Endothelial cell (in vitro differentiated cells): ENCODE data around the gene PNLIPRP3. TPM values are rescaled to one million over a fixed set of nuclear protein-coding genes. Genes with fewer than 3 reads are reported as not detected.

Source experiments
- DNase-seq: peaks from one replicate; pipeline ENCODE4 v3.0.0; 2021; ENCODE audit warnings: low spot score
- H3K27ac Mint-ChIP-seq: one replicate; pipeline ENCODE4 v1.8.0; 2021; ENCODE audit warnings: mixed read lengths, inconsistent platforms; ENCODE audit not compliant: unreplicated experiment
- H3K27me3 Mint-ChIP-seq: one replicate; pipeline ENCODE4 v1.8.0; 2021; ENCODE audit warnings: mild to moderate bottlenecking, moderate library complexity, mixed read lengths, inconsistent platforms; ENCODE audit not compliant: unreplicated experiment
- H3K36me3 Mint-ChIP-seq: one replicate; pipeline ENCODE4 v1.8.0; 2021; ENCODE audit warnings: mild to moderate bottlenecking, low read depth, mixed read lengths, inconsistent platforms; ENCODE audit not compliant: unreplicated experiment
- H3K4me1 Mint-ChIP-seq: one replicate; pipeline ENCODE4 v1.8.0; 2021; ENCODE audit warnings: mild to moderate bottlenecking, mixed read lengths, inconsistent platforms; ENCODE audit not compliant: unreplicated experiment
- H3K4me3 Mint-ChIP-seq: one replicate; pipeline ENCODE4 v1.8.0; 2021; ENCODE audit warnings: mild to moderate bottlenecking, mixed read lengths, inconsistent platforms; ENCODE audit not compliant: unreplicated experiment
- H3K9me3 Mint-ChIP-seq: one replicate; pipeline ENCODE4 v1.8.0; 2021; ENCODE audit warnings: mixed read lengths, inconsistent platforms; ENCODE audit not compliant: unreplicated experiment
- CTCF ChIP-seq: fragments of 200-600 bp; sonication (generic); IDR thresholded peaks from one replicate; pipeline ENCODE4 v1.5.0; 2021; ENCODE audit warnings: antibody characterized with exemption; ENCODE audit not compliant: unreplicated experiment
- total RNA-seq: library from RNA; stranded (reverse); fragmentation: NEBNext Ultra II Directional; extraction: Animal tissue kit (Norgen Biotek cat#: 25700); gene quantifications from one replicate; pipeline ENCODE4 v1.2.1, GENCODE V29; 2021; ENCODE audit not compliant: unreplicated experiment

The PNLIPRP3 gene
- total RNA-seq, 1 donor from 2014 or later: not detected

GRCh38 chr10:116410351-116410750 lies 17.3 kb upstream of the PNLIPRP3 start:
- Mint-ChIP-seq H3K4me1 (no peaks in the 10 kb centered on the region), H3K27ac (no peak overlapping the region), H3K36me3 (no peaks in the 10 kb centered on the region), H3K4me3 (no peak overlapping the region), H3K27me3 (no peaks in the 10 kb centered on the region), H3K9me3 (no peaks in the 10 kb centered on the region)
- no peak for DNase-seq
- TF ChIP-seq CTCF: no peak

GRCh38 chr10:116417821-116418220 lies 9.8 kb upstream of the PNLIPRP3 start:
- Mint-ChIP-seq H3K4me1 (no peaks in the 10 kb centered on the region), H3K4me3 (no peak overlapping the region), H3K9me3 (no peaks in the 10 kb centered on the region), H3K27ac (no peak overlapping the region), H3K36me3 (no peaks in the 10 kb centered on the region), H3K27me3 (no peaks in the 10 kb centered on the region)
- no peak for TF ChIP-seq CTCF
- DNase-seq: no peak

- no peaks in the 10 kb centered on the region for H3K27me3 Mint-ChIP-seq
- H3K27ac Mint-ChIP-seq: no peak overlapping the region
- no peak for DNase-seq
- no peaks in the 10 kb centered on the region for H3K4me1 Mint-ChIP-seq
- H3K36me3 Mint-ChIP-seq: no peaks in the 10 kb centered on the region
- H3K4me3 Mint-ChIP-seq: no peak overlapping the region
- TF ChIP-seq CTCF: no peak
- no peaks in the 10 kb centered on the region for H3K9me3 Mint-ChIP-seq
Observed at GRCh38 chr10:116418389-116418788, 9.3 kb upstream of the PNLIPRP3 start.

GRCh38 chr10:116421815-116422214 lies 5.8 kb upstream of the PNLIPRP3 start:
- H3K4me1 Mint-ChIP-seq: no peaks in the 10 kb centered on the region

More at GRCh38 chr10:116421815-116422214, 5.8 kb upstream of the PNLIPRP3 start:
- no peak for DNase-seq
- Mint-ChIP-seq H3K9me3 (no peaks in the 10 kb centered on the region), H3K27me3 (no peaks in the 10 kb centered on the region), H3K4me3 (no peak overlapping the region), H3K27ac (no peak overlapping the region), H3K36me3 (no peaks in the 10 kb centered on the region)
- no peak for TF ChIP-seq CTCF
